Measurements from ENCODE around the gene UCN3.

Gene UCN3

DNA sequence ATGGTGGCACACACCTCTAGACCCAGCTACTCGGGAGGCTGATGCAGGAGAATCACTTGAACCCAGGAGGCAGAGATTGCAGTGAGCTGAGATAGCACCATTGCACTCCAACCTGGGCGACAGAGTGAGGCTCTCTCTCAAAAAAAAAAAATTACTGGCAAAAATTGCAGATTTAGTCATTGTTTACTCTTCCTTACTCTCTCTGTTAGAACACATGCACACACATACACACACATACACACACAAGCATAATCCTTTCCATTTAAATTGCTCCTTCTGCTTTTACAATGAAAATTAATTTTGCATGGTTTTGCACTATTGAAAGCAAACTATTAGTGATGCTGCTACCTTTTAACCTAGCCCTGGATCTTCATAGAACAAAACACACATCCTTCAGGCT is 15.4 kb upstream of the UCN3 start:
- TF ChIP-seq, protein P1, sequence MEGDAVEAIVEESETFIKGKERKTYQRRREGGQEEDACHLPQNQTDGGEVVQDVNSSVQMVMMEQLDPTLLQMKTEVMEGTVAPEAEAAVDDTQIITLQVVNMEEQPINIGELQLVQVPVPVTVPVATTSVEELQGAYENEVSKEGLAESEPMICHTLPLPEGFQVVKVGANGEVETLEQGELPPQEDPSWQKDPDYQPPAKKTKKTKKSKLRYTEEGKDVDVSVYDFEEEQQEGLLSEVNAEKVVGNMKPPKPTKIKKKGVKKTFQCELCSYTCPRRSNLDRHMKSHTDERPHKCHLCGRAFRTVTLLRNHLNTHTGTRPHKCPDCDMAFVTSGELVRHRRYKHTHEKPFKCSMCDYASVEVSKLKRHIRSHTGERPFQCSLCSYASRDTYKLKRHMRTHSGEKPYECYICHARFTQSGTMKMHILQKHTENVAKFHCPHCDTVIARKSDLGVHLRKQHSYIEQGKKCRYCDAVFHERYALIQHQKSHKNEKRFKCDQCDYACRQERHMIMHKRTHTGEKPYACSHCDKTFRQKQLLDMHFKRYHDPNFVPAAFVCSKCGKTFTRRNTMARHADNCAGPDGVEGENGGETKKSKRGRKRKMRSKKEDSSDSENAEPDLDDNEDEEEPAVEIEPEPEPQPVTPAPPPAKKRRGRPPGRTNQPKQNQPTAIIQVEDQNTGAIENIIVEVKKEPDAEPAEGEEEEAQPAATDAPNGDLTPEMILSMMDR (IDR thresholded peaks at IDR 0.05; ENCODE audit: low read depth, low read length): no peak
- DNase-seq (ENCODE audit: extremely low read depth, low read depth): no peak

DNA sequence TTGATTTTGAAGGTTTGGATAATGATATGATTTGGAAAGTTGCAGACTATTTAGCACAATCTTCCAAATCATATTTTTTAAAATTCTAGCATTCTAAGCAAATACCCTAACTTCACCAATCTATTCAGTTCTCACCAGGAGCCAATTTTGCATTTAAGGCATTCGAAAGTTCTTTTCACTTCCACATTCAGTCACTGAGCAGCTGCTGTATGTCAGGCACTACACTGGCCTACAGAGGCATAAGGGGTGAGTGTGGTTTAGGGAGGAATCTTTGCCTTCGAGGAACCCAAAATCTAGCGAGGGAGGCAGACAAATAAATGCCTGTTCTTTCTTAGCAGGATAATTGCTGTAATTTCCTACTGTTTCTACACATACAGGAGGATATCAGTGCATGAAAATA is 10.7 kb upstream of the UCN3 start:
- DNase-seq (ENCODE audit: extremely low read depth, low read depth): no peak
- TF ChIP-seq, protein P1 (IDR thresholded peaks at IDR 0.05; ENCODE audit: low read depth, low read length): no peak

DNA sequence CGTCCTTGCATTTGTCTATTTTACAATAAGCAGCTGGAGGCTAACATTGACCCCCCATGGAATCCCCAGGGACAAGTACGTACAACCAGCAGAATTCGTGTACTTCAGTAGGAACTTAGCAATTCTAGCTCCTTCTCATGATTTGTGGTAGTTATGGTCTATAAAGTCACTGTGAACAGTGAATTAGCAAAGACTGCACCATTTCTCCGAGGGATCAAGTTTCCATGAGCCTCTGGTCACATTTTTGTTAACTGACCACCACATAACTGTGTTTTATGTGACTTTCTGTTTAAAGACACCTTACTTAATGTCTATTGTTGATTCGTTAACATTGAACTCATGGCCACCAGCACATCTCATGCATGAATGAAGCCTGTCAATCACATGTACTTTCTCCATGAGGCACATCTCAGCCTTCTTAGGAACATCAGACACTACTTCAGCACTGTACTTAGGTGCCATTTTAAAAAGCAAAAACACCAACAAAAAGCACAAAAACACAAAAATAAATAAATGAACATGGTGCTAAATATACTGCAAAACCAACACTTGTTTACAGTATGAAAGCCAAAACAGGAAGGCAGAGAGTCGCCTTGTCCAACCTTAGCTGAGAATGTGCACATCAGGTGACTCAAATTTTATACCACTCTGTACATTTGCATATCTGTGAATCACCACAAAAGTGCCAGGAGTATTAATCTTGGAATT is 9.0 kb upstream of the UCN3 start:
- no peak for DNase-seq (ENCODE audit: extremely low read depth, low read depth)
- TF ChIP-seq, protein P1 (IDR thresholded peaks at IDR 0.05; ENCODE audit: low read depth, low read length): no peak

DNA sequence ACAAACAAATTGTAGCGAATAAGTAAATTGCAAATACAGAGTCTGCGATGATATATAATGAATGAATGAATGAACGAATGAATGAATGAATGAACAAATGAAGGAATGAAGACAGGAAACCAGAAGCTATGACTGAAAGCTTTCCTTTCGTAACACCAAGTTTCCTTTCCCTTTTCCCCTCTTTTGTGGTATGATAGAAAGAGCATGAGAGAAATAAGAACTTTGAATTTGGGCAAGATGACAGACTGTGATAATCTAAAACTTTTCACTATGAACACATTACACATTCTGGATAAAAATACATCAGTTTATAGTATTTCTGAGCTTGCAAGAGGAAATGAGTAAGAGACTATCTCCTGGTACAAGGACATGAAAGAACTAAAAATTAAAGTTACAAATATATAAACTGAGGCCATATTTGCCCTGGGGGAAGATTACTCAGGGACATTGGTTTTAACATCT is 8.4 kb upstream of the UCN3 start:
- TF ChIP-seq, protein P1 (IDR thresholded peaks at IDR 0.05; ENCODE audit: low read depth, low read length): no peak
- DNase-seq (ENCODE audit: extremely low read depth, low read depth): no peak

DNA sequence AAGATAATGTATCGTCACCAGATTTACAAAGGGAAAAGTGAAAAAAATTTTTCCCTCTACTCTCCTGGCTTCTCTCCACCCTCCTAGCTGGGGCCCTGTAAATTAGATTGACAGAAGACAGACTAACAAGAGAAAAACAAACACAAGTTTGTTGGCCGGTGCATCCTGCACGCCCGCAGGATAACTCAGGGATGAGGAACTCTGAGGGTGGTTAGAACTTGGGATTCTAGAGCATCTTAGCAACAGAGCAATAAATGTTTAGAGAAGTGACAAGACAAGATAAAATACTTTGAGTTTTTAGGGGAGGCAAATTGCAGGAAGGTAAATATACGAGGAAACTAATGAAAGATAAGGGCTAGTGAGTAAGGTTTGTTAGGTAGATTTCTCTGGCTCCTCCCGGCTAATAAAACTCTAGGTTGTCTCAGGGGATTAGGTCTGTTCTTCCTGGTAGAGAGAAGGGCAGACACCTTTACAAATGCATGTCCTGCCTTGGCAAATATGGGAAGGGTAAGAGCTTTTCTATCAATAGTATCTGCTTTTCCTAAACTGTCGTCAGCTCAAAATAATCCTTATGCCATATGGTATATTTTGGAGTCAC is 4.3 kb upstream of the UCN3 start:
- no peak for DNase-seq (ENCODE audit: extremely low read depth, low read depth)

DNA sequence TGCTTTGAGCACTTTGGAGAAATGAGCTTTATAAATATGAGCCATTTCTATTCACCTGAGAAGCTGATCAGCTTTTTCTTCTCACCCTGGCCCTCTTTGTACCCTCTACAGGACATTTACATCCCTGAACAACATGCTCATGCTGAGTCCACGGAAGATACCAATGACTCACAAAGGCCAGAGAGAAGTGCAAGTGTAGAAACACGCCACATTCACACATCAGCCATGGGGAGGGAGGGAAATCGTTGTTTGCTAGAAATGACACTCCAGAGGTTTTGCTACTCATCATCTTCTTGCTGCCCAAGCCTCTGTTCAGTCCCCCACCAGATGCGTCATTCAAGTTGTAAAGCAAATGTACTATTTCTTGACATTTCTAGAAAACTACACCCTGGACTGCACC is 2.8 kb upstream of the UCN3 start:
- TF ChIP-seq, protein P1 (IDR thresholded peaks at IDR 0.05; ENCODE audit: low read depth, low read length): no peak
- no peak for DNase-seq (ENCODE audit: extremely low read depth, low read depth)

More for the DNA sequence above, 4.3 kb upstream of the UCN3 start:
- TF ChIP-seq, protein P1 (IDR thresholded peaks at IDR 0.05; ENCODE audit: low read depth, low read length): no peak

DNA sequence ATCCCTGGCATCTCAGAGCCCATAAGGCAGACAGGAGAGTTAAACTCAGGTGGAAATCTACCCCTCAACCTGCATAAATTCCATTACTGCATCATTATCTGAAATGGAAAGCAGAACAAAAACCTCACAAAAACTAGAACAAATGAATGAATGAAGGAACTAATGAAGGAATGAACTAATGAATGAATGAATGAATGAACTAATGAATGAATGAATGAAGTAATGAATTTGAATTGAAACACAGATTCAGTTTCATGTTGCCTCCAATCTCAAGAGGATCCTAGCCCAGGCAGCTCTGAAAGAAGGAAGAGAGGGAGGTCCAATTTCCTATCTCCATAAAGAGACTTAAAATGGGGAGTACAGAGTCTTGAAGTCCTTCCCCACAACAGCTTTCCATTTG is 1.9 kb upstream of the UCN3 start:
- TF ChIP-seq, protein P1 (IDR thresholded peaks at IDR 0.05; ENCODE audit: low read depth, low read length): no peak
- no peak for DNase-seq (ENCODE audit: extremely low read depth, low read depth)

Measured in AG09319 (cell line).